Omental fat pad (tissue), 4 donors: ENCODE measurements around the gene PDHX. TPM values are rescaled to one million over a fixed set of nuclear protein-coding genes. Genes with fewer than 3 reads are reported as not detected.

ENCODE experiments used
- ATAC-seq: fragments of 150-250 bp; one replicate; pipeline ENCODE4 v1.9.1; 2016; ENCODE audit warnings: mild to moderate bottlenecking, moderate library complexity; ENCODE audit not compliant: low FRiP score
- DNase-seq: peaks from one replicate; pipeline ENCODE4 v3.0.0-alpha.2; 2019; ENCODE audit warnings: low spot score
- total RNA-seq, 4 donors: library from RNA; depleted of rRNA; stranded (reverse); fragments of >200 nt; gene quantifications; one replicate each; pipeline ENCODE4 v1.1.0, GENCODE V29; 2016
- TF ChIP-seq, protein P1 (sequence below), 3 donors: fragments of 450-650 bp; IDR thresholded peaks; one replicate each; pipeline ENCODE4 v1.5.1; 2016 to 2017; ENCODE audit warnings: antibody characterized with exemption in 3 of 3, mild to moderate bottlenecking in 3 of 3, moderate library complexity in 2 of 3

Gene PDHX
- total RNA-seq, 4 donors from 2014 or later, result 20.0 to 56.0 (median 45.3) TPM

GRCh38 chr11:35003186-35003585 is 86.8 kb downstream of the PDHX start:
- TF ChIP-seq, protein P1, sequence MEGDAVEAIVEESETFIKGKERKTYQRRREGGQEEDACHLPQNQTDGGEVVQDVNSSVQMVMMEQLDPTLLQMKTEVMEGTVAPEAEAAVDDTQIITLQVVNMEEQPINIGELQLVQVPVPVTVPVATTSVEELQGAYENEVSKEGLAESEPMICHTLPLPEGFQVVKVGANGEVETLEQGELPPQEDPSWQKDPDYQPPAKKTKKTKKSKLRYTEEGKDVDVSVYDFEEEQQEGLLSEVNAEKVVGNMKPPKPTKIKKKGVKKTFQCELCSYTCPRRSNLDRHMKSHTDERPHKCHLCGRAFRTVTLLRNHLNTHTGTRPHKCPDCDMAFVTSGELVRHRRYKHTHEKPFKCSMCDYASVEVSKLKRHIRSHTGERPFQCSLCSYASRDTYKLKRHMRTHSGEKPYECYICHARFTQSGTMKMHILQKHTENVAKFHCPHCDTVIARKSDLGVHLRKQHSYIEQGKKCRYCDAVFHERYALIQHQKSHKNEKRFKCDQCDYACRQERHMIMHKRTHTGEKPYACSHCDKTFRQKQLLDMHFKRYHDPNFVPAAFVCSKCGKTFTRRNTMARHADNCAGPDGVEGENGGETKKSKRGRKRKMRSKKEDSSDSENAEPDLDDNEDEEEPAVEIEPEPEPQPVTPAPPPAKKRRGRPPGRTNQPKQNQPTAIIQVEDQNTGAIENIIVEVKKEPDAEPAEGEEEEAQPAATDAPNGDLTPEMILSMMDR (IDR thresholded peaks at IDR 0.05), result no peak
- no peak for DNase-seq

DNA sequence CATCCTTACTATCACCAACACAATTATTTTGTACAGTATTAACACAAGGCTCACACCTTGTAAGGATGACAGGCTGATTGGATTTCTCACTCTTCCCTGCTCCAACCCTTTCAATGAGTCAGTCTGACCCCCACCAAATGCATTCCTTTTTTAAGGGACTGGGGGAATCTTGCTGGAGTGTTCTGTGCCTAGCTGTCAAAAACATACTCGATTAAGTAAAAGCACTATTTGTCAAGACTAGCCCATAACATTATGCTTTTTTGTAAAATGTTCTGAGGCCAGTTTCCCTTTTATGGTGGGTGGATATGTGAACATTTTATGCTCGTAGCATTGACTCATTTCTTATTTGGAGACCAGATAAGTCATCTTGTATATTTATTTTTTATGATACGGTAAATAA is 87.2 kb downstream of the PDHX start:
- ATAC-seq, result no peak
- TF ChIP-seq, protein P1 (IDR thresholded peaks at IDR 0.05), result no peak
- DNase-seq, result no peak

More at GRCh38 chr11:35003186-35003585, 86.8 kb downstream of the PDHX start:
- no peak for ATAC-seq

GRCh38 chr11:35005141-35005780 is 88.8 kb downstream of the PDHX start:
- DNase-seq (no peak), ATAC-seq (no peak)
- TF ChIP-seq, protein P1 (IDR thresholded peaks at IDR 0.05), result no peak

DNA sequence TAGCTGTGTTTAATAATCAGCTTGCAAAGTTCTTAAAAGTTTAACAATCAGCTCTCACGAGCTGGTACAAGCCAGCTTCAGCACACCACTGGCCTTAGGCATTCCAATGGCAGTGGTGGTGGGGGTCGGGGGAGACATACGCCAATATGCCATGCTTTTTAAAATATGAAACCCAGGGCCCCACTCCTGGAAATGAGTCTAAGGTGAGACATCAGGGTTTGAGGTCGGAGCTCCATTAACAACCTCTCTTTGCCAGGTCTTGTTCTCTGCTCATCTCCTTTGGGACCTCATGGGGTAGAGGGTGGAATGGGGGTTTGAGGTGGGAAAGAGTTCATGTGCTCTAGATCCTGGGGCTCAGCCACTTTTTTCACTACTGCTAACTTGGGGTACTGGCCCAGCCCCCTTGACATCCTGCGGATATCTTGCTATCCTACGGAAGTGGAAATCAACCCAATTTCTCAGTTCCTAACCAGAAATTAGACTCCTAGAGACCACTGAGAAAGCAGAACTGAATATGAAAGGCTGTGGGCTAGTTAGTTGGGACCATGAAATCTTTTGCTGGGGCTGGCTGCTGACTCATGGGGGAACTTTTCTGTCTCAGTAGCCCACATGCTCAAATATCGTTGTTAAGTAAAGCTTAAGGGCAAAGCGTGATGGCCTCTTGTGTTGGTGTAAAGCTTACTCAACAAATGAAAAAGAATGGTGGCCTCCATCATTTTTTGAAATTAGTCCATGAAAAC is 90.1 kb downstream of the PDHX start:
- ATAC-seq, result no peak
- no peak for DNase-seq
- TF ChIP-seq, protein P1 (IDR thresholded peaks at IDR 0.05), result no peak

DNA sequence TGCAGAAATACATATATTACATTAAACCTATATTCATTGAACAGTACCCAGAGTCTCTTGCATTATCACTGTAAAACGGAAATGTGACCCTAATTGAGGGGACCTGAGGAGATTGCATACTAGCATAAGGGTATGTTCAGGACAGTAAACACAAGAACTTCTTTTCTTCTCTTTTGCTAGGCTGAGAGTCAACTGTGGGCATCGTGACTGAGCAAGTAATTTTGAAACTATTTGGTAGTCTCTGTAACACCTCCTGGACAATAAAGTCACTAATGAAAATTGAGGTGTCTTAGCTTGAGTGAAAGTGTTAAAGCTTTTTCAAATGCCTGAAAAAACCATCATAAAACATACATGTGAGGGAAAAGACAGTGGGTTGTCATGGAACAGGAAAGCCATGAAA is 90.9 kb downstream of the PDHX start:
- ATAC-seq (no peak), DNase-seq (no peak)
- TF ChIP-seq, protein P1 (IDR thresholded peaks at IDR 0.05), result no peak

DNA sequence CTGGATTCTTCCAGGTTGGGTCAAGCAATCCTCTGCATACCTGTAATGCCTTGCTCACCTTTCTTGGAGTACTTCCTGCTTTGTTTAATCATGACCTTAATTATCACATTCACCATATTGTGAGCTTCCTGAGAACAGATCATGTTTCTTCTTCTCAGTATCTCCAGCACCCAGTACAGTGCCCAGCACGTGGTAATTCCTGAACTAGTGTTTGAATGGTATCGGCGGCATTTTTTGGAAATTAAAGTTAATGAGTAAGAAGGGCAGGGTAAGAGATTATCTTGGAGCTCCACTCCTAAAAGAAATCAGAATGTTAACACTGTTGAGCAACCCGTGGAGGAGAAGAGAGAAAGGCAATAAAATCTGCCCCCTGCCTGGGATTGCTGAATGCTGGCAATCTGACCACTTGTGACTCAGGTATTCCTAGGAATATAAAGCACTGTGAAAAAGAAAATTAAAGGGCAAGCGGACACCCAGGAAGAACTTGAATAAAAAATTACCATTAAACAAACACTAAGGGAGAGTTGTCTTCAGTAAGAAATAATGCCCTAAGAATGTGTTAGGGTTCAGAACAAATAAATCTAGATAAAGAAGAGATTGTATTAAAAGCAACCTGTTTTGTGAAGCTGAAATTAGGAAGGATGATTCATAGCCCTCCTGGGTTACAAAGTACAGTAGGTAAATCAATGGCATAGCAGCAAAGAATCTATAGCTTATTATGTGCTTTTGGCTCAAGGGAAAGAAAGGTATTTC is 92.9 kb downstream of the PDHX start:
- ATAC-seq (peak; percentile 91), DNase-seq (no peak)
- TF ChIP-seq, protein P1 (IDR thresholded peaks at IDR 0.05), result no peak
